ENCODE measurements around the gene DCTN2. TPM values are rescaled to one million over a fixed set of nuclear protein-coding genes. Genes with fewer than 3 reads are reported as not detected.
"Not testable (repeated sequence)": the region's sequence is repeated elsewhere in the genome, so short reads cannot be mapped to it uniquely, and the experiment has no call there.

The DCTN2 gene
- total RNA-seq, 2 donors from 2014 or later, result 101 to 153 TPM

GRCh38 chr12:57576613-57577160, 29.7 kb upstream of the DCTN2 start:
- H3K4me3 ChIP-seq, result no peak overlapping the region
- ATAC-seq (ENCODE audit: insufficient number of reproducible peaks, low FRiP score, low read depth) (no peak), DNase-seq (ENCODE audit: low spot score) (no peak)
- H3K36me3 ChIP-seq, result peaks cover 6% of the 10 kb centered on the region
- no peak for TF ChIP-seq CTCF (IDR thresholded peaks at IDR 0.05)
- H3K9me3 ChIP-seq, result no peaks in the 10 kb centered on the region
- no peaks in the 10 kb centered on the region for H3K27me3 ChIP-seq (replicated peaks; ENCODE audit: insufficient read depth)
- H3K27ac ChIP-seq, result no peak overlapping the region
- no peaks in the 10 kb centered on the region for H3K4me1 ChIP-seq (ENCODE audit: control insufficient read depth in 1 of 2, low read depth in 2 of 2)

- no peak for ATAC-seq (ENCODE audit: insufficient number of reproducible peaks, low FRiP score, low read depth)
- no peak overlapping the region for H3K27ac ChIP-seq
- H3K9me3 ChIP-seq, result no peaks in the 10 kb centered on the region
- no peaks in the 10 kb centered on the region for H3K27me3 ChIP-seq (replicated peaks; ENCODE audit: insufficient read depth)
- no peak for DNase-seq (ENCODE audit: low spot score)
- H3K36me3 ChIP-seq, result peaks cover 6% of the 10 kb centered on the region
- H3K4me3 ChIP-seq, result no peak overlapping the region
- H3K4me1 ChIP-seq (ENCODE audit: control insufficient read depth in 1 of 2, low read depth in 2 of 2), result no peaks in the 10 kb centered on the region
- TF ChIP-seq CTCF (IDR thresholded peaks at IDR 0.05), result no peak
Measured at GRCh38 chr12:57575771-57576612, 29.0 kb upstream of the DCTN2 start.

GRCh38 chr12:57574795-57575194, 27.8 kb upstream of the DCTN2 start:
- Histone ChIP-seq H3K36me3 (peaks cover 6% of the 10 kb centered on the region), H3K4me1 (ENCODE audit: control insufficient read depth in 1 of 2, low read depth in 2 of 2) (no peaks in the 10 kb centered on the region), H3K27ac (no peak overlapping the region), H3K27me3 (replicated peaks; ENCODE audit: insufficient read depth) (no peaks in the 10 kb centered on the region), H3K4me3 (no peak overlapping the region), H3K9me3 (no peaks in the 10 kb centered on the region)
- TF ChIP-seq CTCF (IDR thresholded peaks at IDR 0.05), result no peak
- ATAC-seq (ENCODE audit: insufficient number of reproducible peaks, low FRiP score, low read depth) (no peak), DNase-seq (ENCODE audit: low spot score) (no peak)

- no peaks in the 10 kb centered on the region for H3K36me3 ChIP-seq
- H3K27me3 ChIP-seq (replicated peaks; ENCODE audit: insufficient read depth), result no peaks in the 10 kb centered on the region
- no peaks in the 10 kb centered on the region for H3K4me1 ChIP-seq (ENCODE audit: control insufficient read depth in 1 of 2, low read depth in 2 of 2)
- no peak for TF ChIP-seq CTCF (IDR thresholded peaks at IDR 0.05)
- ATAC-seq (ENCODE audit: insufficient number of reproducible peaks, low FRiP score, low read depth), result no peak
- no peak overlapping the region for H3K27ac ChIP-seq
- no peak for DNase-seq (ENCODE audit: low spot score)
- H3K4me3 ChIP-seq, result no peak overlapping the region
- H3K9me3 ChIP-seq, result no peaks in the 10 kb centered on the region
Measured at GRCh38 chr12:57571926-57572762, 25.2 kb upstream of the DCTN2 start.

GRCh38 chr12:57570438-57570837, 23.4 kb upstream of the DCTN2 start:
- not testable (repeated sequence) for ATAC-seq (ENCODE audit: insufficient number of reproducible peaks, low FRiP score, low read depth); H3K36me3 ChIP-seq; H3K4me3 ChIP-seq; H3K27me3 ChIP-seq (replicated peaks; ENCODE audit: insufficient read depth); DNase-seq (ENCODE audit: low spot score); H3K9me3 ChIP-seq; H3K27ac ChIP-seq; H3K4me1 ChIP-seq (ENCODE audit: control insufficient read depth in 1 of 2, low read depth in 2 of 2)

Data from thoracic aorta (tissue), 2 donors.